SK-N-DZ (cell line): ENCODE data around the gene CHD6.

Experiments used
- DNase-seq: peaks from one replicate; pipeline ENCODE4 v3.0.0-alpha.2; 2015; ENCODE audit warnings: low spot score

Gene CHD6

GRCh38 chr20:41470362-41471095 lies 147.6 kb downstream of the CHD6 start:
- no peak for DNase-seq

- DNase-seq = no peak
Observed at GRCh38 chr20:41469868-41470267, 148.3 kb downstream of the CHD6 start.

GRCh38 chr20:41468994-41469600 lies 149.1 kb downstream of the CHD6 start:
- DNase-seq = no peak

- DNase-seq = no peak
Observed at GRCh38 chr20:41467690-41468089, 150.5 kb downstream of the CHD6 start.

- no peak for DNase-seq
Observed at GRCh38 chr20:41467220-41467619, 151.0 kb downstream of the CHD6 start.

- no peak for DNase-seq
Observed at GRCh38 chr20:41463567-41463966, 154.6 kb downstream of the CHD6 start.

- no peak for DNase-seq
Observed at GRCh38 chr20:41462372-41463161, 155.6 kb downstream of the CHD6 start.

GRCh38 chr20:41458761-41459160 lies 159.4 kb downstream of the CHD6 start:
- DNase-seq = no peak

- no peak for DNase-seq
Observed at GRCh38 chr20:41457173-41457857, 160.9 kb downstream of the CHD6 start.

GRCh38 chr20:41456351-41456750 lies 161.8 kb downstream of the CHD6 start:
- no peak for DNase-seq

GRCh38 chr20:41454250-41454649 lies 163.9 kb downstream of the CHD6 start:
- DNase-seq = no peak

- DNase-seq = no peak
Observed at GRCh38 chr20:41453010-41453950, 164.9 kb downstream of the CHD6 start.

- DNase-seq = no peak
Observed at GRCh38 chr20:41452226-41452625, 166.0 kb downstream of the CHD6 start.

GRCh38 chr20:41447006-41447405 lies 171.2 kb downstream of the CHD6 start:
- no peak for DNase-seq

- no peak for DNase-seq
Observed at GRCh38 chr20:41446456-41446855, 171.7 kb downstream of the CHD6 start.

GRCh38 chr20:41444821-41445220 lies 173.4 kb downstream of the CHD6 start:
- DNase-seq = no peak

GRCh38 chr20:41443691-41444090 lies 174.5 kb downstream of the CHD6 start:
- DNase-seq = no peak

- DNase-seq = no peak
Observed at GRCh38 chr20:41440882-41441281, 177.3 kb downstream of the CHD6 start.

- DNase-seq = no peak
Observed at GRCh38 chr20:41437836-41438235, 180.3 kb downstream of the CHD6 start.

GRCh38 chr20:41436679-41437078 lies 181.5 kb downstream of the CHD6 start:
- no peak for DNase-seq

GRCh38 chr20:41433203-41433602 lies 185.0 kb downstream of the CHD6 start:
- DNase-seq = no peak
